ENCODE data around the gene TRAK1.

GRCh38 chr3:42114130-42114725 is 23.1 kb downstream of the TRAK1 start:
- no peak for TF ChIP-seq CTCF (IDR thresholded peaks at IDR 0.05)
- TF ChIP-seq EZH2 (IDR thresholded peaks at IDR 0.05; ENCODE audit: borderline replicate concordance, insufficient read depth, low read depth, low read length, poor library complexity, severe bottlenecking), result no peak

All from B cell (primary cell).